Adipocyte (in vitro differentiated cells): Measurements from ENCODE around the gene CT45A9.
"Not testable (repeated sequence)": the region's sequence is repeated elsewhere in the genome, so short reads cannot be mapped to it uniquely, and the experiment has no call there.

Source experiments
- DNase-seq: peaks from one replicate; pipeline ENCODE4 v3.0.0-alpha.2; 2015; ENCODE audit warnings: low read depth
- H3K27me3 ChIP-seq: replicated peaks from 2 replicates; pipeline ENCODE4 v1.7.0; 2013; ENCODE audit warnings: mild to moderate bottlenecking, low read length, moderate library complexity; ENCODE audit not compliant: control insufficient read depth, insufficient read depth
- H3K36me3 ChIP-seq: 2 replicates; pipeline ENCODE4 v1.7.0; 2013; ENCODE audit warnings: low read length, mild to moderate bottlenecking, moderate library complexity; ENCODE audit not compliant: control insufficient read depth, insufficient read depth, severe bottlenecking
- H3K4me1 ChIP-seq: 2 replicates; pipeline ENCODE4 v1.7.0; 2013; ENCODE audit warnings: mild to moderate bottlenecking, low read length, moderate library complexity; ENCODE audit not compliant: control insufficient read depth, insufficient read depth
- H3K4me3 ChIP-seq: 2 replicates; pipeline ENCODE4 v1.7.0; 2013; ENCODE audit warnings: mild to moderate bottlenecking, low read length, moderate library complexity
- H3K9ac ChIP-seq: 2 replicates; pipeline ENCODE4 v1.7.0; 2013; ENCODE audit warnings: mild to moderate bottlenecking, low read length, moderate library complexity
- H3K9me3 ChIP-seq: 2 replicates; pipeline ENCODE4 v1.7.0; 2013; ENCODE audit warnings: mild to moderate bottlenecking, low read length, moderate library complexity; ENCODE audit not compliant: control insufficient read depth

Gene CT45A9

DNA sequence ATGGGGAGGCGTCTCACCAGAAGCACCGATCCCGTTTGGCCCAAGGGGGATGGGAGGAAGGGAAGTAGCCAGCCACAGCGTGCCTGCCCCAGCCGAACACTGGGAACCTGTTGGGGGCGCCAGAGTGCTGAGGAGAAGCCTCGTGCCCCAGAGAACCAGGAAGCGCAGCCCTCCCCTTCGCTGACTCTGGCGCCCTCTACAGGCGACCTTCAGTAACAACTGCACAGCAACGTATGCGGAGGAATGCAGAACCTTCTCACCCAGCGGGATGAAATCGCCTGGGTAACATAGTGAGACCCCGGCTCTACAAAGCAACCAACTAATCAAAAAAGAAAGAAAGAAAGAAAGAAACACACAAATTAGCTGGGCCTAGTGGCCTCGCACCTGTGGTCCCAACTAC is 51.7 kb downstream of the CT45A9 start, which contains the start of gene CT45A2:
TSS of gene CT45A2 (minus strand) at position 101 of the 400 bp plus-strand sequence. CDS start 3,747 bp downstream, outside the sequence.
- not testable (repeated sequence) for H3K36me3 ChIP-seq, H3K4me3 ChIP-seq, H3K9ac ChIP-seq, H3K27me3 ChIP-seq, H3K9me3 ChIP-seq, H3K4me1 ChIP-seq, DNase-seq
